WTC11 (cell line): ENCODE measurements around the gene RABAC1.

Source experiments
- CREB1 ChIP-seq: sonication (generic); formaldehyde crosslinking; IDR thresholded peaks from 2 replicates; pipeline ENCODE4 v1.8.0; 2023; ENCODE audit warnings: mild to moderate bottlenecking, missing genetic modification reagents
- SP1 ChIP-seq: sonication (generic); formaldehyde crosslinking; conservative IDR thresholded peaks from 2 replicates; pipeline ENCODE4 v1.8.1; 2022; ENCODE audit warnings: missing genetic modification reagents
- ZBTB21 ChIP-seq: sonication (generic); formaldehyde crosslinking; IDR thresholded peaks from 2 replicates; pipeline ENCODE4 v1.8.1; 2023; ENCODE audit warnings: mild to moderate bottlenecking, missing genetic modification reagents, borderline replicate concordance
- ZNF263 ChIP-seq: sonication (generic); formaldehyde crosslinking; IDR thresholded peaks from 2 replicates; pipeline ENCODE4 v1.8.1; 2022; ENCODE audit warnings: low read depth, mild to moderate bottlenecking, moderate library complexity, missing genetic modification reagents
- ZNF423 ChIP-seq: fragments of 250-450 bp; sonication (Bioruptor Pico); IDR thresholded peaks from 2 replicates; pipeline ENCODE4 v2.1.2; 2022; ENCODE audit warnings: mild to moderate bottlenecking, moderate library complexity
- TF ChIP-seq, protein P1 (sequence below): fragments of 250-450 bp; sonication (Bioruptor Pico); IDR thresholded peaks from 2 replicates; pipeline ENCODE4 v1.9.0; 2021; ENCODE audit warnings: mild to moderate bottlenecking, borderline replicate concordance
- TF ChIP-seq, protein P2 (sequence below): fragments of 200-600 bp; IDR thresholded peaks from 2 replicates; pipeline ENCODE4 v1.8.0; 2022; ENCODE audit warnings: antibody characterized with exemption
- TF ChIP-seq, protein P3 (sequence below): sonication (generic); formaldehyde crosslinking; IDR thresholded peaks from 2 replicates; pipeline ENCODE4 v1.8.1; 2023; ENCODE audit warnings: mild to moderate bottlenecking, missing genetic modification reagents, moderate library complexity
- TF ChIP-seq, protein P4 (sequence below): sonication (generic); formaldehyde crosslinking; IDR thresholded peaks from 2 replicates; pipeline ENCODE4 v1.8.0; 2022; ENCODE audit warnings: mild to moderate bottlenecking, missing genetic modification reagents
- TF ChIP-seq, protein P5 (sequence below): sonication (generic); formaldehyde crosslinking; IDR thresholded peaks from 2 replicates; pipeline ENCODE4 v1.8.1; 2023; ENCODE audit warnings: mild to moderate bottlenecking, missing genetic modification reagents
- TF ChIP-seq, protein P6 (sequence below): sonication (generic); formaldehyde crosslinking; conservative IDR thresholded peaks from 2 replicates; pipeline ENCODE4 v1.8.1; 2022; ENCODE audit warnings: mild to moderate bottlenecking, missing genetic modification reagents
- TF ChIP-seq, protein P7 (sequence below): fragments of 250-450 bp; sonication (Bioruptor Pico); IDR thresholded peaks from 2 replicates; pipeline ENCODE4 v1.9.0; 2021; ENCODE audit warnings: moderate library complexity, mild to moderate bottlenecking, inconsistent platforms, borderline replicate concordance

DNA sequence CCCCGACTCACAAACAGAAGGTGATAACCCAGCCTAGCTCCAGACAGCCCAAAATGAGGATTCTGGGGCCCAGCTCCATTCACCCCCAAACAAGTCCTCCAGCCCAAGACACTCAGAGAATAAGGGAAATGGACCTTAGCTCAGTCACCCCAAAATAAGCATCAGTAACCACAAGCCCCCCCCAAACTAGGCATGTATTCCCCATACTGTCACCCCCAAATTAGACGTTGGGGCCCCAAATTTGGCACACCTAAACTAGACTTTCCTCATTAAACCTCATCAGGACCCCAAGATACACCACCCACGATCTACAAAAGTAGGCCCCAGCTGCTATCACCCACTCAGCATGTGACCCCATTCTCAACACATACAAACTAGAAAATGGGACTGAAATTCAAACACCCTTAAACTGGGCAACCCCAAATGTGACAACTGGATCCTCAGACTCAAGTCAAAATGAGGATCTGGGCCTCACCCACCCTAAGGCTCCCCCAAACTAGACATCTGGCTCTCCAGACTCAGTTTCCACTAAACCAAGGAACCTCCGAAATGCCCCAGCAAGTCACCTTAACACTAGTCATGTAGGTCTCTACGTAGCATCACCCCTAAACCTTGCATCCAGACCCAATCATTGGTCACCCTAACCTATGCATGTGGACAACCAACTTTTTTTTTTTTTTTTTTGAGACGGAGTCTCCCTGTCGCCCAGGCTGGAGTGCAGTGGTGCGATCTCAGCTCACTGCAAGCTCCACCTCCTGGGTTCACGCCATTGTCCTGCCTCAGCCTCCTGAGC is 17.5 kb downstream of the RABAC1 start:
- TF ChIP-seq, protein P1, sequence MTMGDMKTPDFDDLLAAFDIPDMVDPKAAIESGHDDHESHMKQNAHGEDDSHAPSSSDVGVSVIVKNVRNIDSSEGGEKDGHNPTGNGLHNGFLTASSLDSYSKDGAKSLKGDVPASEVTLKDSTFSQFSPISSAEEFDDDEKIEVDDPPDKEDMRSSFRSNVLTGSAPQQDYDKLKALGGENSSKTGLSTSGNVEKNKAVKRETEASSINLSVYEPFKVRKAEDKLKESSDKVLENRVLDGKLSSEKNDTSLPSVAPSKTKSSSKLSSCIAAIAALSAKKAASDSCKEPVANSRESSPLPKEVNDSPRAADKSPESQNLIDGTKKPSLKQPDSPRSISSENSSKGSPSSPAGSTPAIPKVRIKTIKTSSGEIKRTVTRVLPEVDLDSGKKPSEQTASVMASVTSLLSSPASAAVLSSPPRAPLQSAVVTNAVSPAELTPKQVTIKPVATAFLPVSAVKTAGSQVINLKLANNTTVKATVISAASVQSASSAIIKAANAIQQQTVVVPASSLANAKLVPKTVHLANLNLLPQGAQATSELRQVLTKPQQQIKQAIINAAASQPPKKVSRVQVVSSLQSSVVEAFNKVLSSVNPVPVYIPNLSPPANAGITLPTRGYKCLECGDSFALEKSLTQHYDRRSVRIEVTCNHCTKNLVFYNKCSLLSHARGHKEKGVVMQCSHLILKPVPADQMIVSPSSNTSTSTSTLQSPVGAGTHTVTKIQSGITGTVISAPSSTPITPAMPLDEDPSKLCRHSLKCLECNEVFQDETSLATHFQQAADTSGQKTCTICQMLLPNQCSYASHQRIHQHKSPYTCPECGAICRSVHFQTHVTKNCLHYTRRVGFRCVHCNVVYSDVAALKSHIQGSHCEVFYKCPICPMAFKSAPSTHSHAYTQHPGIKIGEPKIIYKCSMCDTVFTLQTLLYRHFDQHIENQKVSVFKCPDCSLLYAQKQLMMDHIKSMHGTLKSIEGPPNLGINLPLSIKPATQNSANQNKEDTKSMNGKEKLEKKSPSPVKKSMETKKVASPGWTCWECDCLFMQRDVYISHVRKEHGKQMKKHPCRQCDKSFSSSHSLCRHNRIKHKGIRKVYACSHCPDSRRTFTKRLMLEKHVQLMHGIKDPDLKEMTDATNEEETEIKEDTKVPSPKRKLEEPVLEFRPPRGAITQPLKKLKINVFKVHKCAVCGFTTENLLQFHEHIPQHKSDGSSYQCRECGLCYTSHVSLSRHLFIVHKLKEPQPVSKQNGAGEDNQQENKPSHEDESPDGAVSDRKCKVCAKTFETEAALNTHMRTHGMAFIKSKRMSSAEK: no peak
- TF ChIP-seq ZNF423 (CRISPR knock-in tag) (no peak), SP1 (no peak), ZNF263 (CRISPR knock-in tag) (no peak), ZBTB21 (CRISPR knock-in tag) (no peak), CREB1 (CRISPR knock-in tag) (no peak)
- TF ChIP-seq, protein P2, sequence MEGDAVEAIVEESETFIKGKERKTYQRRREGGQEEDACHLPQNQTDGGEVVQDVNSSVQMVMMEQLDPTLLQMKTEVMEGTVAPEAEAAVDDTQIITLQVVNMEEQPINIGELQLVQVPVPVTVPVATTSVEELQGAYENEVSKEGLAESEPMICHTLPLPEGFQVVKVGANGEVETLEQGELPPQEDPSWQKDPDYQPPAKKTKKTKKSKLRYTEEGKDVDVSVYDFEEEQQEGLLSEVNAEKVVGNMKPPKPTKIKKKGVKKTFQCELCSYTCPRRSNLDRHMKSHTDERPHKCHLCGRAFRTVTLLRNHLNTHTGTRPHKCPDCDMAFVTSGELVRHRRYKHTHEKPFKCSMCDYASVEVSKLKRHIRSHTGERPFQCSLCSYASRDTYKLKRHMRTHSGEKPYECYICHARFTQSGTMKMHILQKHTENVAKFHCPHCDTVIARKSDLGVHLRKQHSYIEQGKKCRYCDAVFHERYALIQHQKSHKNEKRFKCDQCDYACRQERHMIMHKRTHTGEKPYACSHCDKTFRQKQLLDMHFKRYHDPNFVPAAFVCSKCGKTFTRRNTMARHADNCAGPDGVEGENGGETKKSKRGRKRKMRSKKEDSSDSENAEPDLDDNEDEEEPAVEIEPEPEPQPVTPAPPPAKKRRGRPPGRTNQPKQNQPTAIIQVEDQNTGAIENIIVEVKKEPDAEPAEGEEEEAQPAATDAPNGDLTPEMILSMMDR: no peak
- TF ChIP-seq, protein P3, sequence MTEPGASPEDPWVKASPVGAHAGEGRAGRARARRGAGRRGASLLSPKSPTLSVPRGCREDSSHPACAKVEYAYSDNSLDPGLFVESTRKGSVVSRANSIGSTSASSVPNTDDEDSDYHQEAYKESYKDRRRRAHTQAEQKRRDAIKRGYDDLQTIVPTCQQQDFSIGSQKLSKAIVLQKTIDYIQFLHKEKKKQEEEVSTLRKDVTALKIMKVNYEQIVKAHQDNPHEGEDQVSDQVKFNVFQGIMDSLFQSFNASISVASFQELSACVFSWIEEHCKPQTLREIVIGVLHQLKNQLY (CRISPR knock-in tag): no peak
- TF ChIP-seq, protein P4, sequence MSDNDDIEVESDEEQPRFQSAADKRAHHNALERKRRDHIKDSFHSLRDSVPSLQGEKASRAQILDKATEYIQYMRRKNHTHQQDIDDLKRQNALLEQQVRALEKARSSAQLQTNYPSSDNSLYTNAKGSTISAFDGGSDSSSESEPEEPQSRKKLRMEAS (CRISPR knock-in tag): no peak
- TF ChIP-seq, protein P5, sequence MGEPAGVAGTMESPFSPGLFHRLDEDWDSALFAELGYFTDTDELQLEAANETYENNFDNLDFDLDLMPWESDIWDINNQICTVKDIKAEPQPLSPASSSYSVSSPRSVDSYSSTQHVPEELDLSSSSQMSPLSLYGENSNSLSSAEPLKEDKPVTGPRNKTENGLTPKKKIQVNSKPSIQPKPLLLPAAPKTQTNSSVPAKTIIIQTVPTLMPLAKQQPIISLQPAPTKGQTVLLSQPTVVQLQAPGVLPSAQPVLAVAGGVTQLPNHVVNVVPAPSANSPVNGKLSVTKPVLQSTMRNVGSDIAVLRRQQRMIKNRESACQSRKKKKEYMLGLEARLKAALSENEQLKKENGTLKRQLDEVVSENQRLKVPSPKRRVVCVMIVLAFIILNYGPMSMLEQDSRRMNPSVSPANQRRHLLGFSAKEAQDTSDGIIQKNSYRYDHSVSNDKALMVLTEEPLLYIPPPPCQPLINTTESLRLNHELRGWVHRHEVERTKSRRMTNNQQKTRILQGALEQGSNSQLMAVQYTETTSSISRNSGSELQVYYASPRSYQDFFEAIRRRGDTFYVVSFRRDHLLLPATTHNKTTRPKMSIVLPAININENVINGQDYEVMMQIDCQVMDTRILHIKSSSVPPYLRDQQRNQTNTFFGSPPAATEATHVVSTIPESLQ (CRISPR knock-in tag): no peak
- TF ChIP-seq, protein P6, sequence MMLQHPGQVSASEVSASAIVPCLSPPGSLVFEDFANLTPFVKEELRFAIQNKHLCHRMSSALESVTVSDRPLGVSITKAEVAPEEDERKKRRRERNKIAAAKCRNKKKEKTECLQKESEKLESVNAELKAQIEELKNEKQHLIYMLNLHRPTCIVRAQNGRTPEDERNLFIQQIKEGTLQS (CRISPR knock-in tag): no peak
- TF ChIP-seq, protein P7, sequence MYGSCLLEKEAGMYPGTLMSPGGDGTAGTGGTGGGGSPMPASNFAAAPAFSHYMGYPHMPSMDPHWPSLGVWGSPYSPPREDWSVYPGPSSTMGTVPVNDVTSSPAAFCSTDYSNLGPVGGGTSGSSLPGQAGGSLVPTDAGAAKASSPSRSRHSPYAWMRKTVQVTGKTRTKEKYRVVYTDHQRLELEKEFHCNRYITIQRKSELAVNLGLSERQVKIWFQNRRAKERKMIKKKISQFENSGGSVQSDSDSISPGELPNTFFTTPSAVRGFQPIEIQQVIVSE (CRISPR knock-in tag): no peak
